RWPE1 (cell line): ENCODE measurements around the gene CYTH3.

Experiments used
- CTCF ChIA-PET: fragments of 350-600 bp; sonication (Branson Sonifier 250); formaldehyde crosslinking; extraction: SDS; loops from one replicate; lab custom pipeline; 2021; lab: Yijun Ruan, JAX
- POLR2A ChIA-PET: fragments of 400-600 bp; formaldehyde crosslinking; extraction: SDS; loops from one replicate; lab custom pipeline; 2020; ENCODE audit warnings: antibody characterized with exemption; ENCODE audit not compliant: low non-redundant PET; lab: Yijun Ruan, JAX
- DNase-seq: peaks from one replicate; pipeline ENCODE4 v3.0.0; 2012; ENCODE audit warnings: low spot score
- H3K27ac ChIP-seq: fragments of 450-650 bp; 2 replicates; pipeline ENCODE4 v1.5.1; 2017
- TF ChIP-seq, protein P1 (sequence below): fragments of 450-650 bp; conservative IDR thresholded peaks from 2 replicates; pipeline ENCODE4 v1.5.1; 2017; ENCODE audit warnings: low read depth, mild to moderate bottlenecking

The CYTH3 gene

GRCh38 chr7:6180344-6180725 lies 92.1 kb downstream of the CYTH3 start:
- no peak for DNase-seq
- CTCF ChIA-PET: no interaction called here
- H3K27ac ChIP-seq: peak overlapping the region; percentile 17
- TF ChIP-seq, protein P1, sequence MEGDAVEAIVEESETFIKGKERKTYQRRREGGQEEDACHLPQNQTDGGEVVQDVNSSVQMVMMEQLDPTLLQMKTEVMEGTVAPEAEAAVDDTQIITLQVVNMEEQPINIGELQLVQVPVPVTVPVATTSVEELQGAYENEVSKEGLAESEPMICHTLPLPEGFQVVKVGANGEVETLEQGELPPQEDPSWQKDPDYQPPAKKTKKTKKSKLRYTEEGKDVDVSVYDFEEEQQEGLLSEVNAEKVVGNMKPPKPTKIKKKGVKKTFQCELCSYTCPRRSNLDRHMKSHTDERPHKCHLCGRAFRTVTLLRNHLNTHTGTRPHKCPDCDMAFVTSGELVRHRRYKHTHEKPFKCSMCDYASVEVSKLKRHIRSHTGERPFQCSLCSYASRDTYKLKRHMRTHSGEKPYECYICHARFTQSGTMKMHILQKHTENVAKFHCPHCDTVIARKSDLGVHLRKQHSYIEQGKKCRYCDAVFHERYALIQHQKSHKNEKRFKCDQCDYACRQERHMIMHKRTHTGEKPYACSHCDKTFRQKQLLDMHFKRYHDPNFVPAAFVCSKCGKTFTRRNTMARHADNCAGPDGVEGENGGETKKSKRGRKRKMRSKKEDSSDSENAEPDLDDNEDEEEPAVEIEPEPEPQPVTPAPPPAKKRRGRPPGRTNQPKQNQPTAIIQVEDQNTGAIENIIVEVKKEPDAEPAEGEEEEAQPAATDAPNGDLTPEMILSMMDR: no peak
- POLR2A ChIA-PET: no interaction called here

- CTCF ChIA-PET: no interaction called here
- POLR2A ChIA-PET: no interaction called here
- DNase-seq: no peak
- H3K27ac ChIP-seq: peak overlapping the region; percentile 17
- TF ChIP-seq, protein P1: no peak
Observed at GRCh38 chr7:6179620-6180343, 92.6 kb downstream of the CYTH3 start.

DNA sequence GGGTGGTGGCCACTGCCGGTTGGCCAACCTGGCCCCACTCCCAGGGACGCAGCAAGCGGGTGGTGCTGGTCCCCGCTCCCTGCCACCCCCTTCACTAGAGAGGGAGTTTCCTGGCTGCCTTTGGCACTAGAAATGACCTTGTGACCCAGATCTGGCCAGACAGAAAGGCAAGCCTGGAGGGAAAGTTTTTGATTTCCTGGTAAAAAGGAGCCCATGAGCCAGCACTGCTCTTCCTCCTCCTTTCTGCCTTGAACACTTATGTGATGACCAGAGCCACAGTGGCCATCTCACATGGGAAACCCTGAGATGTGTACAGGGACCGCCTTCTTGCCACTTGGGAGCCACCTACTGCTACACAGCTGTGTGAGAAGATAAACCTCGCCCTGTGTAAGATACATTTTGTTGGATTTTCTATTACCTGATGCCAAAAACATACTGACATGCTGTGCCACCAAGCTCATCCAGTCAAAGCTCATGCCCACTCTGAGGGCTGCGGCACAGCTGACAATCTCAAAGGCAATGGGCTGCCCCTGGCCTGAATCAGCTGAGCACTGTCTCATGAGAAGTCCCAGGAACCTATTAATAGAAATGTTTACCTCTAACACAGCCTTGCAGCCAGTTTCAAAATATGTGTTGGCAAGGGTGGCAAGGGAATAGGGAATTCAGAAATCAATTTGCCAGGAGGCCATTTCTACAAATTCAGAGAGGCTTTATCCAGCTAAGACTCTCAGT lies 94.0 kb downstream of the CYTH3 start:
- ChIA-PET POLR2A (no interaction called here), CTCF (no interaction called here)
- no peak for DNase-seq
- TF ChIP-seq, protein P1: no peak
- 0 out of 2 replicates have a peak overlapping the region, but pooled peaks have one; percentile 13 for H3K27ac ChIP-seq

DNA sequence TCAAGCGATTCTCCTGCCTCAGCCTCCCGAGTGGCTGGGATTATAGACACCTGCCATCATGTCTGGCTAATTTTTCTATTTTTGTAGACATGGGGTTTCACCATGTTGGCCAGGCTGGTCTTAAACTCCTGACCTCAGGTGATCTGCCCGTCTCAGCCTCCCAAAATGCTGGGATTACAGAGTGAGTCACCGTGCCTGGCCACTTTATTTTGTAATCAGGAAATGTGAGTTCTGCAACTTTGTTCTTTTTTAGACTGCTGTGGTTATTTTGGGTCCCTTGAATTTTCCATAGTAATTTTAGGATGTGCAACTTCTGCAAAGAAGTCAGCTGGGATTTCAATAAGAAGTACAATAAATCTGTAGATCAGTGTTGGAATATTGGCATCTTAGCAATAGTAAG lies 96.8 kb downstream of the CYTH3 start:
- H3K27ac ChIP-seq: no peak overlapping the region
- TF ChIP-seq, protein P1: no peak
- DNase-seq: peak; percentile 30
- POLR2A ChIA-PET: no interaction called here
- CTCF ChIA-PET: interaction anchor here (0.6 kb wide), 1 partner anchor 127 kb away, joined by 5 read pairs; no protein-coding TSS in a partner anchor

DNA sequence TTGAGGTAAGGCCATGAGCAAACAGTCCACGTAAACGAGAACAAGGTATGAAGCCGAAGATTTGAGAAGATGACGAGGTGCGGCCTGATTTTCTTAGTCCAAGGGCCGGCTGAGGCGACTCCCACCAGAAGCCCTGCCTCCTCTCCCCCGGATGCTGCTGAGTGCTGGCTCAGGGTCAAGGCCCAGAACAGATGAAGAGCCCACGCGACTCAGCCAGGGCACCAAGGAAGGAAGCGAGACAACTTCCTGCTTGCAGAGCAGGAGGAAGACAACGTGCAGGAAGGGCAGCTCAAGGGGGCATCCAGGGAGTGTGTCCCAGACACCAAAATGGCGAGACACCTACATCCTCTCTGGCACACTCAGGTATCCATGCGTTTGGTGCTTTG lies 99.5 kb downstream of the CYTH3 start:
- POLR2A ChIA-PET: no interaction called here
- CTCF ChIA-PET: no interaction called here
- TF ChIP-seq, protein P1: no peak
- DNase-seq: no peak
- H3K27ac ChIP-seq: no peak overlapping the region

GRCh38 chr7:6172224-6172909 lies 100.1 kb downstream of the CYTH3 start:
- ChIA-PET CTCF (no interaction called here), POLR2A (no interaction called here)
- no peak for DNase-seq
- TF ChIP-seq, protein P1: no peak
- peak overlapping the region; percentile 24 for H3K27ac ChIP-seq
